DND-41 (cell line): ENCODE measurements around the gene CTSE.

Source experiments
- ATAC-seq: fragments of 200-7000 bp; cut with Tn5 transposase; 3 replicates; pipeline ENCODE4 v1.9.1; 2021; ENCODE audit warnings: low read depth; ENCODE audit not compliant: insufficient read depth
- DNase-seq: peaks from one replicate; pipeline ENCODE4 v3.0.0-alpha.2; 2020
- H2AFZ ChIP-seq: 2 replicates; pipeline ENCODE4 v1.6.0; 2012; ENCODE audit warnings: low read depth, low read length
- H3K27ac ChIP-seq: 2 replicates; pipeline ENCODE4 v1.5.1; 2012; ENCODE audit warnings: low read length, inconsistent platforms
- H3K27me3 ChIP-seq: fragments of 200-600 bp; sonication (generic); 2 replicates; pipeline ENCODE4 v1.6.0; 2012; ENCODE audit warnings: low read length, mild to moderate bottlenecking, inconsistent platforms; ENCODE audit not compliant: insufficient read depth, poor library complexity
- H3K36me3 ChIP-seq: 2 replicates; pipeline ENCODE4 v1.5.1; 2012; ENCODE audit warnings: low read length, inconsistent platforms; ENCODE audit not compliant: insufficient read depth
- H3K4me1 ChIP-seq: 2 replicates; pipeline ENCODE4 v1.5.1; 2012; ENCODE audit warnings: mild to moderate bottlenecking, low read length; ENCODE audit not compliant: insufficient read depth
- H3K4me2 ChIP-seq: 2 replicates; pipeline ENCODE4 v1.6.0; 2012; ENCODE audit warnings: mild to moderate bottlenecking, moderate library complexity, low read length, inconsistent platforms; ENCODE audit not compliant: insufficient read depth
- H3K4me3 ChIP-seq, 2 experiments: fragments of 200-600 bp in 1 of 2; shearing (Covaris generic) in 1 of 2; 2 replicates each; pipeline ENCODE4 v1.5.1; 2012 to 2016; ENCODE audit warnings: inconsistent platforms in 2 of 2, low read length in 2 of 2, mild to moderate bottlenecking in 2 of 2, low read depth in 1 of 2, moderate library complexity in 1 of 2
- H3K79me2 ChIP-seq: 2 replicates; pipeline ENCODE4 v1.6.0; 2012; ENCODE audit warnings: low read length, inconsistent platforms; ENCODE audit not compliant: insufficient read depth
- H3K9ac ChIP-seq: 2 replicates; pipeline ENCODE4 v1.6.0; 2012; ENCODE audit warnings: low read depth, mild to moderate bottlenecking, inconsistent platforms, low read length, moderate library complexity
- H3K9me3 ChIP-seq: 2 replicates; pipeline ENCODE4 v1.5.1; 2012; ENCODE audit warnings: low read length, moderate library complexity, mild to moderate bottlenecking, inconsistent platforms; ENCODE audit not compliant: insufficient read depth, severe bottlenecking
- H4K20me1 ChIP-seq: 2 replicates; pipeline ENCODE4 v1.6.0; 2012; ENCODE audit warnings: low read length; ENCODE audit not compliant: insufficient read depth
- CTCF ChIP-seq: IDR thresholded peaks from 2 replicates; pipeline ENCODE4 v1.5.1; 2012; ENCODE audit warnings: borderline replicate concordance, low read length, moderate library complexity, mild to moderate bottlenecking; ENCODE audit not compliant: poor library complexity, severe bottlenecking; ENCODE audit errors: extremely low read depth
- EZH2 ChIP-seq: IDR thresholded peaks from 3 replicates; pipeline ENCODE4 v1.6.1; 2012; ENCODE audit warnings: borderline replicate concordance, low read depth, mild to moderate bottlenecking, moderate library complexity, low read length, inconsistent platforms; ENCODE audit not compliant: severe bottlenecking

CTSE gene

GRCh38 chr1:205971082-205971481 lies 52.6 kb downstream of the CTSE start:
- H3K27ac ChIP-seq, result no peak overlapping the region
- H3K4me2 ChIP-seq, result no peak overlapping the region
- H3K4me3 ChIP-seq, result no peak overlapping the region
- H3K27me3 ChIP-seq, result no peaks in the 10 kb centered on the region
- no peak overlapping the region for H3K9ac ChIP-seq
- H3K36me3 ChIP-seq, result no peaks in the 10 kb centered on the region
- no peak for ATAC-seq
- no peak overlapping the region for H2AFZ ChIP-seq
- peaks cover 16% of the 10 kb centered on the region; the same call in 1 of the 2 replicates for H4K20me1 ChIP-seq
- DNase-seq, result no peak
- no peaks in the 10 kb centered on the region for H3K79me2 ChIP-seq
- no peaks in the 10 kb centered on the region for H3K9me3 ChIP-seq
- no peak for TF ChIP-seq EZH2
- TF ChIP-seq CTCF, result no peak
- H3K4me1 ChIP-seq, result no peaks in the 10 kb centered on the region

DNA sequence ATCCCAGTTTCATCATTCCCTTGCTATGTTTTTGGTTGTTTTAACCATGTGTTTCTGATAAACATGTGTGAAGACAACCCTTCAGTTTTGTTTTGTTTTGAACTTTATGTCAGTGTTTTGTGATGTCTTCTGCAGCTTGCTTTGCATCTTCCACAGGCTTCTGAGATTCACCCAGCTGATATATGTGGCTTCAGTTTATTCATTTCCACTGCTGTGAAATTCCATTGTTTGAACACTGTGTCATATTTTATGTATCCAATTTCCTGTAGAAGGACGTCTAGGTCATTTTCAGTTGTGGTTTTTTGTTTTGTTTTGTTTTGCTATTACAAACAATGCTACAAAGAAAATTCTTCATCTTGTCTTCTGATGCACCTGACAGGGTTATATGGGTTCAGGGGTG lies 53.2 kb downstream of the CTSE start:
- no peak for ATAC-seq
- Histone ChIP-seq H4K20me1 (peaks cover 16% of the 10 kb centered on the region; the same call in 1 of the 2 replicates), H3K4me2 (no peak overlapping the region), H3K79me2 (no peaks in the 10 kb centered on the region), H3K27ac (no peak overlapping the region), H3K36me3 (no peaks in the 10 kb centered on the region), H3K9ac (no peak overlapping the region), H3K4me1 (no peaks in the 10 kb centered on the region), H3K9me3 (no peaks in the 10 kb centered on the region), H3K4me3 (no peak overlapping the region), H3K27me3 (no peaks in the 10 kb centered on the region), H2AFZ (no peak overlapping the region)
- DNase-seq, result no peak
- no peak for TF ChIP-seq EZH2
- no peak for TF ChIP-seq CTCF

GRCh38 chr1:205969229-205969628 lies 54.5 kb downstream of the CTSE start:
- Histone ChIP-seq H3K27me3 (no peaks in the 10 kb centered on the region), H3K27ac (no peak overlapping the region), H3K79me2 (no peaks in the 10 kb centered on the region), H3K36me3 (no peaks in the 10 kb centered on the region), H4K20me1 (peaks cover 13% of the 10 kb centered on the region; the same call in 1 of the 2 replicates), H3K9ac (no peak overlapping the region), H3K4me2 (no peak overlapping the region), H2AFZ (no peak overlapping the region), H3K9me3 (no peaks in the 10 kb centered on the region), H3K4me1 (no peaks in the 10 kb centered on the region), H3K4me3 (no peak overlapping the region)
- DNase-seq (no peak), ATAC-seq (no peak)
- TF ChIP-seq CTCF (no peak), EZH2 (no peak)

GRCh38 chr1:205967554-205968335 lies 56.0 kb downstream of the CTSE start:
- Histone ChIP-seq H3K79me2 (no peaks in the 10 kb centered on the region), H2AFZ (no peak overlapping the region), H3K4me2 (no peak overlapping the region), H4K20me1 (peaks cover 3% of the 10 kb centered on the region; the same call in 1 of the 2 replicates), H3K36me3 (no peaks in the 10 kb centered on the region), H3K27me3 (peaks cover 9% of the 10 kb centered on the region), H3K9ac (no peak overlapping the region), H3K9me3 (no peaks in the 10 kb centered on the region), H3K27ac (no peak overlapping the region), H3K4me3 (no peak overlapping the region), H3K4me1 (no peaks in the 10 kb centered on the region)
- TF ChIP-seq CTCF (no peak), EZH2 (no peak)
- ATAC-seq, result no peak
- no peak for DNase-seq
